Stimulated activated CD8-positive, alpha-beta memory T cell treated with anti-CD3 and anti-CD28 coated beads, Interleukin-15, amount 100 ng/mL, for 24 hours (primary cell): ENCODE measurements around the gene TXLNA.

ENCODE experiments used
- DNase-seq: peaks from one replicate; pipeline ENCODE4 v3.0.0-alpha.2; 2020; ENCODE audit warnings: low read depth

The TXLNA gene

DNA sequence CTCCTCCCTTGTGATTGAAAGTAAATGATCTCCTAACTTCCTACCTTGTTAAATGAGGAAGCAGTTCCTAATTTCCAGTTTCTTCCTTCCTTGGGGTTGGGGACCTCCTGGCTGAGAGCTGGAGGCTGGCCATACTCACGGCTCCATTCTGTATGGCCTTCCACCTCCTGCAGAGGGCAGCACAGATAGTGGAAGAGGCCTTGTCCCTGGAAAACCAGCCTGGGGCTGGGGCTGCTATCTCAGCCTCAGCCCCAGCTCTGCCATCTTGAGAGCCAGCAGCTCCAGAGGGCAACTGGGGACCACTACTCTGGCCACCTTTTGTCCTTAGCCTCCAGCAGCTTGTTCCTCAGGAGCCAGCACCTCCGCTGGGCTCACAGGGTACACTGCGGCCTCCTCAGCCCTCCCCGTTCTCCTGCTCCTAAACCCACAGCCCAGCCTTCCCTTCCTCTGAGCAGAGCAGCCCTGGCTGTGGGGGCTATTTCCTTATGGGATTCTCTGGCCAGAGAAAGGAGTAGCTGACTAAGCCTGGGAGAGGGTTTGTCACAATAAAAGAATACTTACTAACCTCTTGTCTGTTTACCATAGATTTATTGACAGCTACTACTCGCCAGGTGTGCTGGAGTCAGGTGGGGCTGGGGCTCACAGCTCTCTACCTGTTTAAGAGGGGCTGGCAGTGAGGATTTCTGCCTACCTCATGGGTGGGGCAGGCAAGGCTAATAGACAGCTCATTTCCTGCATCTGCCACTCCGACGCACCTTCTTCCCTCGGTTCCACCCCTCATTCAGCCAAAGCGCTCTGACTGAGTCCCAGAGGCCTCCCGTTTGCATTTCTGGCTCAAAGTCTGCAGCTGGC, 36.4 kb downstream of the TXLNA start:
- no peak for DNase-seq

DNA sequence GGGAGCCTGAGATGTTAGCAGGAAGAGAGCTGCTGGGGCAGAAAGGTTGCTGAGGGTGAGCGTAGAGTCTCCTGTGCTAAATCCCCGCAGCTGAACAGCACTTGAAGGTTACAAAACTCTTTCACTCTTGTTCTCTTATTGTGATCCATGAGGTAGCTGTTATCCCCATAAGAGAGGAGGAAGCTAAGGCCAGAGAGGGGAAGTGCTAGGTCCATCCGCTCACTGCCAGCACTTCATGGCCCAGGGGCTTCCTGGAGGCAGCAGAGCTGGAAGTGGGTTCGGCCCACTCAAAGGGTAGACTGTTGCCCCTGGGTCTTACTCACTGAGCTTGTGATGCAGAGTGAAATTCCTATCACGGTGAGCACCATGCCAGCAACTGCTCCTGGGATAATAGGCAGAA, 37.1 kb downstream of the TXLNA start:
- no peak for DNase-seq

- no peak for DNase-seq
Observed at GRCh38 chr1:32219022-32219421, 39.5 kb downstream of the TXLNA start.

DNA sequence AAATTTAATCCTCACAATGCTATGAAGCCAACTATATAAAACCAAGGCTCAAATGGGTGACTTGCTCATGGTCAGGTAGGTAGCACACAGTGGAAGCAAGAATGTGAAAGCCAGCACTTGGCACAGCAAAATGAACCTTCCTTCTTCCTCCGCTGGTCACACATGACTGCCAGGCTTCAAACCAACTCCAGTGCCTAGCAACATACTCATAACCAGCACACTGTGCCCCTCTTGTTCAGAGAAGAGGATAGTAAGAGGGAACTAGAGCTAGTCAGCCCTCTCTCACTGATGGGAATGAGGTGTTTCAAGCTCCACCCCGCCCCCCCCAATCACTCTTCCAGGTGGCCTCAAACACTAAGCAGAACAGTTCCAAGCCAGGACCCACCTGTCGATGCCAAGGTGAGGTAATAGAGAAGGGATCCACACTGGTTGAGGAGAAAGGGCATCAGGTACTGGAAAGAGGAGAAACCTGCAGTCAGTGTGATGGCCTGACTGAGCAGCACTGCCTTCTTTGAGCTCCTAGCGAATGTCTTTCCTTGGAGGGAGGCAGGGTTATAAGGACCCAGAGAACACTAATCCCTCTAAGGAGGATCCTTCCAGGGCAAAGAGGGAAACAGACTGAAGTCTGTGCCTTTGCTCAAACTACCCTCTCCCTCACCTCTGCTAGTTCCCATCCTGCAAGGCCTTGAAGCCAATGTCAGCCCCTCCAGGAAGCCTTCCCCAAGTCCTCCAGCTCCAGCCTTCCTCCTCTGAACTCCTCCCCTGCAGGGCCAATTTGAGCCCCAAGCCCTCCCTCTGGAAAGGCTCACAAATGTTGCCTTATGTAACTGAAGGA, 41.5 kb downstream of the TXLNA start:
- no peak for DNase-seq

- DNase-seq = no peak
Observed at GRCh38 chr1:32221581-32221979, 42.1 kb downstream of the TXLNA start.

DNA sequence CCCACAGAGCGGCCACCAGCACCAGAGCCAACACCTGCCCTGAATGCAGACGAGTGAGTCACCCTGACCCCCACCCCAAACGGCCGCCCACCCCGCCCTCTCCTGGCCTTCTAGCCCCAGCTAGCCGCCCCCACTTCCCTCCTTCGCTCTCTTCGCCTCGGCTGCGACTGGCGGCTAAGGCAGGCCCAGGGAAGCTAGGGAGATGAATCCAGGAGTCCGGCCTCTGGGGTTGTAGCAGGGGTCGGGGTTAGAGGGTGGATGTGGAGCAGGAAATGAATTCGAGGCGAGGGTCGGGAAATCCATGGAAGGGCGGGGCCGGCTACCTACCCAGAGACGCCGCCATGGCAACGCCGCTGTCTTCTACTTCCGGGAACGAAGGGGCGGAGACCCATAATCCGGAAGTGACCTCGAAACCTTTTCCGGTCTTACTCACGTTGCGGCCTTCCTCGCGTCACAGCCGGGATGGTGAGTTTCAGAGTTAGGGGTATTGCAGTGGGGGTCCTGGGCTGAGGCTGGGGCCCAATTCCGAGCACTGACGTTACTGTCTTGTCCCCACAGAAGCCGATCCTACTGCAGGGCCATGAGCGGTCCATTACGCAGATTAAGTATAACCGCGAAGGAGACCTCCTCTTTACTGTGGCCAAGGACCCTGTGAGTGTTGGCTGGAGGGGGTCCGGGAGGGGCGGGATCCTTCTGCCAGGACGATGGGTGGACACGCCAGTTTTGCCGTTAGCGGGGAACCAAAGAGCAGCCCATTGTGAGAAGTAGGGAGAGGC, 42.7 kb downstream of the TXLNA start, which contains the start of the genes EIF3I and TMEM234:
Gene EIF3I (plus strand): TSS at position 428 of the 776 bp plus-strand sequence. CDS start 35 bp downstream, at position 463.
Gene TMEM234 (minus strand): TSS at position 374 of the 776 bp plus-strand sequence. CDS start 31 bp downstream, at position 343.
- DNase-seq = peak; percentile 78

DNA sequence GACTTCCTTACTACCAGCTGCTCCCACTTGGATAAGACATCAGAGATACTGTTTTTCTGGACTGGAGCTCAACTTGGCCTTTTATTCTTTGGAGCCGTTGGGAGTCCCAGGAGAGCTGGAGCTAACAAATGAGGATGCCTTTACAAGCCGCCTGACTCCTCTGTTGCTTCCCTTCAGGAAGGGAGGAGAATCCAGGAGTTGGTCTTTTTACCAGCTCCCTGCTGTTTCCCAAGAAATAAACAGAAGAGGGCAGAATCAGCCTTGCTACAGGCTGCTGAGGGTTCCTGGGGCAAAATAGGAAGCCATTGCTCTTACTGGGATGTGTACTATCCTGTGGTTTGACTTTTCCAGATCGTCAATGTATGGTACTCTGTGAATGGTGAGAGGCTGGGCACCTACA, 44.2 kb downstream of the TXLNA start:
- DNase-seq = no peak

DNA sequence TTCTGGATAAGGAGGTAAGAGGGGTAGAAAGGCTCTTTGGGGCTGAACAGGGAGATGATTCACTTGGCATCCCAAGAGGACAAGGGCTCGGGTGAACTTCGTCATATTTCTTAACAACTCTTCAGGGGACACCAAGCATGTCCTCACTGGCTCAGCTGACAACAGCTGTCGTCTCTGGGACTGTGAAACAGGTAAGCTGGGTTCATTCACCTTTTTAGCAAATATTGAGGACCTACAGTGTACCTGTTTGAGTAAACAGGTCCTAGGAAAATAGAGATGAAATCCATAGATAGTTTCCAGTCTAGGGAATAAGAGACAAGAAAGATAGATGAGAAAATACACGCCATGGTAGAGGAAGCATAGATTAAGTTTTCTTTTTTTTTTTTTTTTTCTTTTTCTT, 44.8 kb downstream of the TXLNA start:
- no peak for DNase-seq

DNA sequence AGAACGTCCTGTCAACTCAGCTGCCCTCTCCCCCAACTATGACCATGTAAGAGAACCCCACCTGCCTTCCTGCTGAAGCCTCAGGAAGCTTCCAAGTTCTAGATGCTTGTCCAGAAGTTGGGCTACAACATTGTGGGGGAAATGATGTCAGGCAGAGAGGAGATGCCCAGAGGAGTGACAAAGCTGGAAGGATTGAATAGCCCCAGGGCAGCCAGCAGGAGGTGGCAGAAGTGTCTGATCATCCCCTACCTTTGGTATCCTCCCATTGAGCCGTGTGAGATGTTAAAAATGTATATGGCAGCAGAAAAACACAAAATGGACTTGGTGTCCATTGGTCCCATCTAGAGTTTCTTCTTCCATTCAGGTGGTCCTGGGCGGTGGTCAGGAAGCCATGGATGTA, 49.3 kb downstream of the TXLNA start:
- no peak for DNase-seq

GRCh38 chr1:32231843-32232432, 52.5 kb downstream of the TXLNA start:
- DNase-seq = no peak

DNA sequence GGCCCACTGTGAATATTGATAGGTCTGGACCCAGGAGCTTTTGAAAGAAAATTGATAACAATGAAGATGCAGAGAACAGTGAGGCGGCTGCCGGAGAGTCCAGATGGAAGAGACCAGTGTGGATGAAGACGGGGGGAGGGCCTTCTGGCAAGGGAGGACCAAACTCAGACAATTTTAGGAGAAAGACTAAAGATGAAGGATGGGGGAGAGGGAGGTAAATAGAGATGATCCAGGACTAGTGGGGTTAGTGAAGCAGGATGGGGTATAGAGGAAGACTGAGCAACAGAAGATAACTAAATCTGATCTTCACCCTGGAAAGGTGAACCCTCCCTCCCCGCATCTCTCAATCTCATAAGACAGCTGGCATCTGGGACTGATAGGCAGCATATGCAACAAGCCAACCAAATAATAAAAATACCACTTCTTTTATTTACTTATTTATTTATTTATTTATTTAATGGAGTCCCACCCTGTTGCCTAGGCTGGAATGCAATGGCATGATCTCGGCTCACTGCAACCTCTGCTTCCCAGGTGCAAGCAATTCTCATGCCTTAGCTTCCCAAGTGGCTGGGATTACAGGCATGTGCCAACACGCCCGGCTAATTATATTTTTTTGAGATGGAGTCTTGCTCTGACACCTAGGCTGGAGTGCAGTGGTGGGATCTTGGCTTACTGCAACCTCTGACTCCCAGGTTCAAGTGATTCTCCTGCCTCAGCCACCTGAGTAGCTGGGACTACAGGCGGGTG, 53.3 kb downstream of the TXLNA start:
- no peak for DNase-seq

GRCh38 chr1:32234792-32235191, 55.3 kb downstream of the TXLNA start:
- DNase-seq = no peak

GRCh38 chr1:32239337-32239736, 59.9 kb downstream of the TXLNA start:
- DNase-seq = no peak

DNA sequence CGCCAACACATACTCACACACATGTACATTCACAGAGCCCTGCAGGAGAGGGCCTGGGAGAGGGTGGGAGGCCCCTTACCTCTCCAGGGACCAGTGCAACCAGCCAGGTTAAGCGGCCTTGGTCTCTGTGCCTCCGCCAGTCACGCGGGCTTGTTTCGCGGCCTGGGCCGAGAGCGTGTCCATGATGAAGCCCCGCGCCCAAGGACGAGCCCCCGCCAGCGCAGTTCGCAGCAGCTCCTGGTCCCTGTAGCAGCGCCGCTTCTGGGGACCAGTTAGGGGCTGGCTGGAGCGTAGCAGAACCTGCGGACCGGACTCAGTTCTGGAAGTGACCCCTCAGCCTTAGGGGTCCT, 60.3 kb downstream of the TXLNA start:
- no peak for DNase-seq

- no peak for DNase-seq
Observed at GRCh38 chr1:32240140-32240951, 60.9 kb downstream of the TXLNA start.

- DNase-seq = no peak
Observed at GRCh38 chr1:32241001-32241763, 61.7 kb downstream of the TXLNA start.

DNA sequence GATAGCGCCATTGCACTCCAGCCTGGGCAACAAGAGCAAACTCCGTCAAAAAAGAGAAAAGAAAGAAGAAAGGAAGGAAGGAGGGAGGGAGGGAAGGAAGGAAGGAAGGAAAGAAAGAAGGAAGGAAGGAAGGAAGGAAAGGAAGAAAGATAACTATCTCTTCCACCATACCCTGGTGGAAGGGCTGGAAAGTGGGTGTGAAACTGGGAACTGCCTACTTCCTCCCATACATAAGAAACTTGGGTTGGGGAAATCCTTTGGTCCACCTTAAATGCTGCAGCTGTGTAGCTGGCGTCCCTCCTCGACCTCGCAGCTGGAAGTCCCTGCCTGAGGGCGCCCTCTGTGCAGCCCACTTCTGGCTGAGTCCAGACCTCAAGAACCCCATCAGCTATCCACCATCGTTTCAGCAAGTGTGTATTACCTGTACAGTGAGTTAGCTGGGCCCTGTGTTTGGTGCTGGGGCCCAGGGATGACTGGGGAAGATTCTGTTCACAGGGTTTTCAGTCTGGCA, 62.9 kb downstream of the TXLNA start:
- DNase-seq = no peak

DNA sequence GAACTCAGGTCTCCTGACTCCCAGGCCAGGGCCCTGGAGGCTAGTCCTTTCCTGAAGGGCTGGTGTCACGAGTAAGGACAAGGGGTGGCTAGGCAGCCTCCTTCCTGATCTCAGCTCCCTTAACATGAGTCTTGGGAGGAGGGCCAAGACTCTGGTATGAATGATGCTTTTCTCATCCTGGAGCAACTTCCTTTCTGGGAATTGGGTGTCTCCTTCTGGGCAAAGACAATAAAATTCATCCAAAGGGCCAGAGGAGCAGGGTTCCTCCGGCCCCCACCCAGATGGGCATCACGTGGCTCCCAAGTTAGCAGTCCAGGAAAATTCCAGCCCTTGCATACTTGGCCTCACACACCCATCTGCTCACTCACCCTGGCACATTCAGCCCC, 67.4 kb downstream of the TXLNA start, which contains the start of gene FAM167B:
Gene FAM167B (plus strand): TSS at position 335 of the 386 bp plus-strand sequence. CDS start 200 bp downstream, outside the sequence.
- DNase-seq = no peak

DNA sequence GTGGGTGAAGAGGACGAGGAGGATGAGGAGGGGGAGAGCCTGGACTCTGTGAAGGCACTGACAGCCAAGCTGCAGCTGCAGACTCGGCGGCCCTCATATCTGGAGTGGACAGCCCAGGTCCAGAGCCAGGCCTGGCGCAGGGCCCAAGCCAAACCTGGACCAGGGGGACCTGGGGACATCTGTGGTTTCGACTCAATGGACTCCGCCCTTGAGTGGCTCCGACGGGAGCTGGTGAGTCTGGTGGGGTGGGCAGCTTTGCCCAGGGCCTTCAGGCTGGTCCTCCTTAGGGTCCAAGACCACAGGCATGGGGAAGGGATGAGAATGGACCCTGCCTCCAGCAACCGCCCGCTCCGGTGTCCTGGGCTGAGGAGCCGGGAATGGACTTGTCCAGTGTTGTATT, 68.0 kb downstream of the TXLNA start:
- DNase-seq = no peak
